ENCODE measurements around the gene CBARP. TPM values are rescaled to one million over a fixed set of nuclear protein-coding genes. Genes with fewer than 3 reads are reported as not detected.

Gene CBARP
- total RNA-seq, 6 experiments from 2014 or later = 0.15 to 0.62 (median 0.31) TPM

GRCh38 chr19:1245494-1246264 is 7.9 kb upstream of the CBARP start:
- intact Hi-C loops (cut with DNase I) = no loop called here
- H3K27ac ChIP-seq = peak overlapping the region; percentile 56 to 92 (median 66)
- peaks cover 0 to 66% (median 28%) of the 10 kb centered on the region in 4 donors for H3K4me1 ChIP-seq
- H3K36me3 ChIP-seq = peaks cover 0 to 5% (median 1%) of the 10 kb centered on the region in 4 donors
- no peaks in the 10 kb centered on the region for H3K9me3 ChIP-seq
- DNase-seq (peak; percentile 74 to 95 (median 95)), ATAC-seq (peak; percentile 0 to 41 (median 22))
- 18% methylated on average over 4 of the region's 26 CpGs for WGBS (ENCODE audit: insufficient coverage, low coverage, low lambda C conversion rate, missing lambda C conversion rate)
- TF ChIP-seq CTCF (IDR thresholded peaks at IDR 0.05) = no peak
- peak; percentile 26 for TF ChIP-seq POLR2A (IDR thresholded peaks at IDR 0.05)
- peak overlapping the region in 2 of 3 donors; percentile 30 to 40 for H3K4me3 ChIP-seq
- H3K27me3 ChIP-seq = no peaks in the 10 kb centered on the region

GRCh38 chr19:1244693-1245451 is 7.1 kb upstream of the CBARP start:
- intact Hi-C loops (cut with DNase I) = loop anchor here in 1 of 2 donors (1.0 kb wide), 1 partner anchor 22 kb away; no protein-coding TSS in a partner anchor

GRCh38 chr19:1243768-1244692 is 6.2 kb upstream of the CBARP start:
- H3K9me3 ChIP-seq = no peaks in the 10 kb centered on the region
- H3K27ac ChIP-seq = peak overlapping the region; percentile 59 to 92 (median 66)
- ATAC-seq (peak; percentile 48 to 58 (median 52)), DNase-seq (peak; percentile 90 to 94 (median 94))
- H3K36me3 ChIP-seq = no peaks in the 10 kb centered on the region
- peak overlapping the region; percentile 8 to 40 (median 21) for H3K4me3 ChIP-seq
- intact Hi-C loops (cut with DNase I) = loop anchor here in 1 of 2 donors (1.0 kb wide), 1 partner anchor 23 kb away; no protein-coding TSS in a partner anchor
- no peaks in the 10 kb centered on the region for H3K27me3 ChIP-seq
- TF ChIP-seq CTCF (IDR thresholded peaks at IDR 0.05) (peak; percentile 98 to 99 (median 98)), POLR2A (IDR thresholded peaks at IDR 0.05) (no peak)
- H3K4me1 ChIP-seq = peaks cover 0 to 73% (median 30%) of the 10 kb centered on the region in 4 donors
- no CpG with 5 or more reads among the region's 33 CpGs for WGBS (ENCODE audit: insufficient coverage, low coverage, low lambda C conversion rate, missing lambda C conversion rate)

More at GRCh38 chr19:1244693-1245451, 7.1 kb upstream of the CBARP start:
- DNase-seq = peak; percentile 92 to 98 (median 96)
- H3K4me3 ChIP-seq = peak overlapping the region; percentile 8 to 40 (median 30)
- peaks cover 0 to 73% (median 30%) of the 10 kb centered on the region in 4 donors for H3K4me1 ChIP-seq
- WGBS (ENCODE audit: insufficient coverage, low coverage, low lambda C conversion rate, missing lambda C conversion rate) = 6% methylated on average over 10 of the region's 31 CpGs
- H3K9me3 ChIP-seq = no peaks in the 10 kb centered on the region
- H3K27me3 ChIP-seq = no peaks in the 10 kb centered on the region
- H3K27ac ChIP-seq = peak overlapping the region; percentile 59 to 92 (median 66)
- peaks cover 0 to 2% (median 0%) of the 10 kb centered on the region in 4 donors for H3K36me3 ChIP-seq
- TF ChIP-seq CTCF (IDR thresholded peaks at IDR 0.05) = no peak
- TF ChIP-seq POLR2A (IDR thresholded peaks at IDR 0.05) = no peak
- ATAC-seq = peak; percentile 33 to 63 (median 49)

Data from right lobe of liver (tissue), 6 donors.